Measurements from ENCODE around the gene SKA1.

- no peak for TF ChIP-seq CTCF (IDR thresholded peaks at IDR 0.05)
- TF ChIP-seq POLR2A (IDR thresholded peaks at IDR 0.05), result no peak
Measured at GRCh38 chr18:50441501-50441900, 66.7 kb downstream of the SKA1 start.
